ENCODE measurements around the gene STAG1.
"Not testable (repeated sequence)": the region's sequence is repeated elsewhere in the genome, so short reads cannot be mapped to it uniquely, and the experiment has no call there.

STAG1 gene

GRCh38 chr3:136698361-136698760 is 53.8 kb downstream of the STAG1 start:
- DNase-seq: no peak

GRCh38 chr3:136696797-136697196 is 55.4 kb downstream of the STAG1 start:
- no peak for DNase-seq

- peak; percentile 4 for DNase-seq
Observed at GRCh38 chr3:136694321-136694720, 57.9 kb downstream of the STAG1 start.

GRCh38 chr3:136690599-136690998 is 61.6 kb downstream of the STAG1 start:
- DNase-seq: no peak

GRCh38 chr3:136685882-136686281 is 66.3 kb downstream of the STAG1 start:
- peak; percentile 6 for DNase-seq

- no peak for DNase-seq
Observed at GRCh38 chr3:136682740-136683312, 69.4 kb downstream of the STAG1 start.

- peak; percentile 22 for DNase-seq
Observed at GRCh38 chr3:136678981-136679380, 73.2 kb downstream of the STAG1 start.

- DNase-seq: no peak
Observed at GRCh38 chr3:136676009-136676408, 76.2 kb downstream of the STAG1 start.

- DNase-seq: no peak
Observed at GRCh38 chr3:136675150-136675858, 76.9 kb downstream of the STAG1 start.

GRCh38 chr3:136672457-136672856 is 79.7 kb downstream of the STAG1 start:
- no peak for DNase-seq

- peak; percentile 31 for DNase-seq
Observed at GRCh38 chr3:136671921-136672320, 80.3 kb downstream of the STAG1 start.

- DNase-seq: no peak
Observed at GRCh38 chr3:136670166-136670565, 82.0 kb downstream of the STAG1 start.

- DNase-seq: peak; percentile 71
Observed at GRCh38 chr3:136667081-136667480, 85.1 kb downstream of the STAG1 start.

- DNase-seq: not testable (repeated sequence)
Observed at GRCh38 chr3:136666301-136666700, 85.9 kb downstream of the STAG1 start.

GRCh38 chr3:136664771-136665170 is 87.4 kb downstream of the STAG1 start:
- no peak for DNase-seq

GRCh38 chr3:136661282-136661681 is 90.9 kb downstream of the STAG1 start:
- DNase-seq: no peak

- DNase-seq: no peak
Observed at GRCh38 chr3:136658946-136659682, 93.1 kb downstream of the STAG1 start.

- DNase-seq: no peak
Observed at GRCh38 chr3:136657526-136657925, 94.7 kb downstream of the STAG1 start.

GRCh38 chr3:136653628-136654027 is 98.5 kb downstream of the STAG1 start:
- DNase-seq: no peak

- no peak for DNase-seq
Observed at GRCh38 chr3:136651581-136651980, 100.6 kb downstream of the STAG1 start.

GRCh38 chr3:136650461-136650860 is 101.7 kb downstream of the STAG1 start:
- DNase-seq: no peak

- no peak for DNase-seq
Observed at GRCh38 chr3:136645915-136646314, 106.3 kb downstream of the STAG1 start.

- no peak for DNase-seq
Observed at GRCh38 chr3:136644212-136644611, 108.0 kb downstream of the STAG1 start.

GRCh38 chr3:136643380-136643779 is 108.8 kb downstream of the STAG1 start:
- DNase-seq: not testable (repeated sequence)

Data from NCI-H226 (cell line).